HG03159 (cell line): Measurements from ENCODE around the gene RHOG.

Source experiments
- ATAC-seq: cut with Tn5 transposase; IDR thresholded peaks from one replicate; pipeline ENCODE4 v1.9.1; 2021; ENCODE audit warnings: mild to moderate bottlenecking, moderate library complexity; ENCODE audit not compliant: unreplicated experiment

The RHOG gene

DNA sequence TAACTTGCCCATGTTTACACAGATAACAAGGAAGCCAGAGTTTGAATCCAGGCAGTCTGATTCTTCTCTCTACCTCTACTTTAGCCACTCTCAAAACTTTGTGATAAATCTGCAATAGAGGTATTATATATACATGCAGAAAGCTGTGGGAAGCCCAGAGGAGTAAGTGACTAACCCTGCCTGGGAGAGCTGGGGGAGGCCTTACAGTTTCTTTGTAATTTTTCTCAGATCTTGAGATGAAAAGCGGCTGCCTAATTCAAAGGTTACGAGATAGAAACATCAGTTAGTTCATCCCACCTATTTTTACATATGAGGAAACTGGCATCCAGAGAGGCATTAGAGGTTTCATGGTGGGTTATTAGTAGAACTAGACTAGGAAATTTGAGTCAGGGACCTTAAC lies 19.6 kb upstream of the RHOG start:
- ATAC-seq, result no peak

DNA sequence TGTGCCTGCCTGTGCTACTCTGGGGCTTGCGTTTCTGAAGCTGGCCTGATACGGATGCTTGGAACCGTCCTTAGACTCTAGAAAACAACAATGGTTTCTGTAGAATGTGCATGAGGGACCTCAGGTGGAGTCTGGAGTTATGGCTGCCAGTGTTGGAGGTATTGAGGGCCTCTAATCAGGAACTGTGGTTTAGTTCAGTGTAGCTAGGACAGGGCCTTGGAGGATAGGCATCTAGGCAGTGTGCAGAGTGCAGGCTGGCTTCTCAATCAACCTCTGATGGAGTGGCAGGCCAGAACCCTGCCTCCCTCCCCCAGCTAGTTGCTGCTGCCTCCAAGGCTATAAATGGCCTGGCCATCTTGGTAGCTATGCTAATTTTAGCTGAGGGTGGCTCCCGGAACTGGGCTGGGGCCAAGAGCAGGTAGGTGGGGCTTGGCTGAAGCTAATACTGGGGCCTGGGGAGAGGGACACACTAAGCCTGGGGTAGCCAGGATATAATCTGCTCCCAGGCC lies 18.7 kb upstream of the RHOG start:
- peak; percentile 31 for ATAC-seq

- ATAC-seq, result no peak
Measured at GRCh38 chr11:3857628-3858027, 16.9 kb upstream of the RHOG start.

GRCh38 chr11:3856856-3857553 lies 16.2 kb upstream of the RHOG start:
- ATAC-seq, result no peak

- ATAC-seq, result peak; percentile 22
Measured at GRCh38 chr11:3855808-3856491, 15.2 kb upstream of the RHOG start.

GRCh38 chr11:3854977-3855807 lies 14.4 kb upstream of the RHOG start, which contains the start of gene STIM1:
TSS of gene STIM1 (plus strand) at chr11:3855664. CDS start at chr11:3856271, 607 bp downstream.
- ATAC-seq, result peak; percentile 59

GRCh38 chr11:3854660-3854976 lies 13.9 kb upstream of the RHOG start:
- ATAC-seq, result no peak

DNA sequence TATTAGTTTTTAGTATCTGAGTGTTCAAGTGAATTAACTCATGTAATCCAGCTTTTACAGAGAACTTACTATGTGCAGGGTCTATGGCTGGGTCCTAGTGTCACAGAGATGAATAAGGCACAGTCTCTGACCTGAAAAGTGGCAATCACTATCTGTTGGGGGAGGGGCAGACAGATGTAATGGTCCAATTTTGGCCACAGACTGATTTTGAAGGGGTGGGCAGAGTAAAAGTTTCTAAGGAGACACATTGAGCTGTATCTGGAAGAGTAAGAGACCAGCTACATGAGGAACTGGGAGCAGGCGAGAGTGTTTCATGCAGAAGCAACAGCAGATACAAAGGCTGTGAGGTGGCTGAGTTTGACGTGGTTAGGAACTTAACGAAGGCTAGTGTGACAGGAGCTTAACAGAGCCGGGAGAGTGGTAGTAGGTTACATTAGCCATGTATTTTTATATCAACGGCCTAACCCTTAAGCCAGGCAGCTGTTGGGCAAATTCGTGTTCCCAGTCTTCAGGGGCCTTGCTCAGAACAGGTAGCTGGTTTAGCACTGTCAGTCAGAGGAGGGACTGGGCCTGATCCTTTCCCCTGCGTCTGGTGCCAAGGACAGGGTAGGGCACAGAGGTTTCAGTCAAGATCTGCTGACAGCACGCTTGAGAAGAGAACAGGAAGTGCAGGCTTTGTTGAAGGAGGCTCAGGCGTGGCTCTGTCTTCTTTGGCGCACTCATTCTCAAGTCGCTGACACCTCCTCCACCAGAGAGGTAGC lies 13.3 kb upstream of the RHOG start:
- ATAC-seq, result peak; percentile 41

GRCh38 chr11:3853545-3853842 lies 12.7 kb upstream of the RHOG start:
- ATAC-seq, result no peak

DNA sequence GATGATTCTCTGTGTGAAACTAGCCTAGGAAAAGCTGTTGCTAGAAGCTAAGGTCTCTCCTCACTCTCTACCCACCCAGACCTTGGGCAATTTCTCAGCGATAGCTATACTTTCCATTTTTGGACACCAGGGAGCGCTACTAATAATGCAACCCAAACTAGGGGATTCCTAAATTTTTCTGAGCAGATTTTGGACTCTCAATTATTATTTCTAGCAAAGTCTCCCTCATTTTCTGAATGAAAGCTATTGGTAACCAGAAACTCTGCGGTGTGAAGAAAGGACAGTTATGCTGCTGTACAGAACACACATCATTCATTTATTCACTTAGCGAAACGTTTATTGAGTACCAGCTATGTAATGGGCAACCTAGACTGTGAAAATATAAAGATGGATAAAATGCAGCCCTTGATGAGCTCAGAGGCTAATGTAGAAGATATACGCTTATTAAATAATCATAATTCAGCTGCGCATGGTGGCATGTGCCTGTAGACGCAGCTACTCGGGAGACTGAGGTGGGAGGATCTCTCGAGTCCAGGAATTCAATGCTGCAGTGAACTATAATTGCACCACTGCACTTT lies 8.6 kb upstream of the RHOG start:
- ATAC-seq, result no peak

- no peak for ATAC-seq
Measured at GRCh38 chr11:3845670-3846069, 4.9 kb upstream of the RHOG start.

DNA sequence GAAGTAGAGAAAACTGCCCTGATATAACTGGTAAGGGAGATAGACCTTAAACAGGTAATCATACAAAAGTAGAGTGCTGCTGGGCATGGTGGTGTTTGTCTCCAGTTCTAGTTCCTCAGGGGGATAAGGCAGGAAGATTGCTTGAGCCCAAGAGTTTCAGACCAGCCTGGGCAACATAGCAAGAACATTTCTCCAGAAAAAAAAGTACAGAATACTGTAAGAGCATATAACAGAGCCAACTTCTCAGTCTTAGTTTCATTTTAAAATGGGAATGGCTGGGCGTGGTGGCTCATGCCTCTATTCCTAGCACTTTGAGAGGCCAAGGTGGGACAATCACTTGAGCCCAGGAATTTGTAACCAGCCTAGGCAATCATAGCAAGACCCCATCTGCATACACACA lies 4.5 kb upstream of the RHOG start:
- no peak for ATAC-seq

DNA sequence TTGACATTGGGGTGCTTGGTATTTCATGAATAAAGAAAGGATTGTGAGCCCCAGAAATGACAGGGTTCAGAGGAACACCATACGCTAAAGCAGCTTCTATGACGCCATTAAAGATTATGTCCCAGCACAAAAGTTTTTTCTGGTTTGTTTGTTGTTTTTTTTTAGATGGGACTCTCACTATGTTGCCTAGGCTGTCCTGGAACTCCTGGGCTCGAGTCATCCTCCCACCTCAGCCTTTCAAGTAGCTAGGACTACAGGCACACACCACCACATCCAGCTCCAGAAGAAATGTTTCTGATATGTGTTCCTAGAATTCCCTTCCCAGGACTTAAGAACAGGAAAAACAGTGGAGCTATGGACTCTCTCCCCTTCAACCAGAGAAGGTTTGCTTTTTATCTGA lies 2.6 kb upstream of the RHOG start:
- no peak for ATAC-seq

- peak; percentile 52 for ATAC-seq
Measured at GRCh38 chr11:3841426-3842350, 929 bp upstream of the RHOG start.

DNA sequence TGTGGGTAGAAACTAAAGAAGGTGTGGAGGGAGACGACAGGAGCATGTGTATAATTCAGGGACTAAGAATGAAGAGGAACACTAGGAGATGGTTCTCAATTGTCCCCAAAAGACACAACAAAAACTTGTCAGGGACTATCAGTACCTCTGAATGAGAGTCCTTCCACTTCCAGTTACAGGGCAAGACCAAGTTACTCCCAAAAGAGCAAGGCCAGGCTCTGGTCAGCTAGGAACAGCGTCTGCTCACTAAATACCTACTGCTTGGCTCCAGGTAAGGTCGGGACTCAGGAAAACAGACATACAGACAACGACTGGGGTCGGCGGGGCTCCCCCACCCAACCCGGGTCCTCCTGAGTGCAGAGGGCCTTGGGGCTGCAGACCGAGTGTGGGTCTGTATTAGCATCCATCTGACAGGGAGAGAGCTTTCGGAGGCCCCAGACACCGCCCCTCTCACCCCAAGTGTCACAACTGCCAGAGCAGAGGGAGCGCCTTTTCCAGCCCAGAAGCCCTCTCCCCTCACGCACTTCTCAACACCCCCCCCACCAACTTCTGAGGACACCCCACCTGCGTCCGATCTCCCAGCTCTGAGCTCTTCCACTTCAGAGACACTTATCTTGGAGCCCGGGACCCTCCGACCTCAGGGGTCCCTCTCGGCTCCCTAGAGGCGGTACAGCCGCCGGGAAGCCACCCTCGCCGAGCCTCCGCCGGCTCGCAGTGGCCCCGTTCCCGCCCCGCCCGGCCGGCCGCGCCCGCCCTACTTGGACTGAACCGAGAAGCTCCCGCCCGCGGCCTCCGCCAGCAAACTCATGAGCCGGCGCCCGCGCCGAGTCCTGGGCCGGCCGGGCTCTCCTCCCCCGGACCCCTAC lies 522 bp downstream of the RHOG start:
- no peak for ATAC-seq

GRCh38 chr11:3838504-3838903 lies 2.3 kb downstream of the RHOG start:
- ATAC-seq, result no peak

DNA sequence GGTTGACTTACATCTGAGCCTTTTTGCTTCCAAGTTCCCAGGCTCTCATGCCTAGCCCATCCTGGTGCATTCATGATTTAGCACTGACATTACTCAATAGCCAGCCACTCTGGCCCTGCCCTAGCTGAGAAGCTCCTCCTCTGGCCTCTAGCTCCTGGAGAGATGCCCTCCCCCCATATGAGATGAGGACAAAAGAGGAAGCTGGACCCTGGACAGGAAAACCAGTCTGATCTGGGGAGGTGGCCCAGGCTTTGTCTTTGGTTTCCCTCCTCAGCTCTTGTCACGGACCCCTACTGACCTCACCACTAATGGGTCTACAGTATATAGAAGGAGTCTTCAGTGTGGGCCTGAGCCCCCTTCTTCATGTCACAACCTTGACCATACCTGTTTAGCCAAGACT lies 3.0 kb downstream of the RHOG start:
- ATAC-seq, result no peak

- ATAC-seq, result no peak
Measured at GRCh38 chr11:3836903-3837302, 3.9 kb downstream of the RHOG start.

DNA sequence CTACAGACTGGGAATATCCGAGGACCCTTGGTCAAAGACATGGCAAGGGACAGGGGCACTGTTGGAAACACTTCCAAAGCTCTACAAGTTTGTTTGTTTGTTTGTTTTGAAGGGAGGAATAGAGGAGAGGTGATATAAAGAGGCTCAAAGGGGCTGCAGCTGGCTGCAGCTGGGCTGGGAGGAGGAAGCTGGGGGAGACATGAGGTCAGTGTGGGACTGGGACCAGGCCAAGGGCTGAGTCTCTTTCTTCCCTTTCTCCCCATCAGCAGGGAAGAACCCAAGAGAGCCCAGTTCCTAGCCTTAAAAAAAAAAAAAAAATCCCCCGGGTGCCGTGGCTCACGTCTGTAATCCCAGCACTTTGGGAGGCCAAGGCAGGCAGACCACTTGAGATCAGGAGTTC lies 5.0 kb downstream of the RHOG start:
- no peak for ATAC-seq
